PC-9 (cell line): ENCODE measurements around the gene TRIP6. TPM values are rescaled to one million over a fixed set of nuclear protein-coding genes. Genes with fewer than 3 reads are reported as not detected.

Experiments
- BruUV-seq: library from RNA; stranded (reverse); fragments of 400-500 nt; replicated peaks from 2 replicates; lab custom pipeline; 2021; lab: Mats Ljungman, UMichigan
- CTCF ChIA-PET: fragments of 300-600 bp; sonication (Branson Sonifier 250); formaldehyde crosslinking; loops from one replicate; lab custom pipeline; 2022; ENCODE audit warnings: antibody characterized with exemption; lab: Charles Lee
- POLR2A ChIA-PET: fragments of 300-600 bp; sonication (Branson Sonifier 250); formaldehyde crosslinking; loops from one replicate; lab custom pipeline; 2022; ENCODE audit warnings: antibody characterized with exemption; ENCODE audit not compliant: unreplicated experiment; lab: Charles Lee
- DNase-seq, 2 experiments: peaks; one replicate each; pipeline versions ENCODE4 v3.0.0 to v3.0.0-alpha.2; 2015 to 2022; ENCODE audit warnings: mixed read lengths in 1 of 2
- H2AFZ ChIP-seq: fragments of 200-600 bp; sonication (generic); 2 replicates; pipeline ENCODE4 v1.8.1; 2017; ENCODE audit warnings: antibody characterized with exemption
- H3F3A ChIP-seq: fragments of 200-600 bp; sonication (generic); 2 replicates; pipeline ENCODE4 v1.8.1; 2017; ENCODE audit warnings: antibody characterized with exemption, mild to moderate bottlenecking, low read depth; ENCODE audit not compliant: insufficient read depth
- H3K27ac ChIP-seq: fragments of 200-600 bp; sonication (generic); 2 replicates; pipeline ENCODE4 v1.6.1; 2016; ENCODE audit warnings: mixed run types
- H3K27me3 ChIP-seq: fragments of 200-600 bp; sonication (generic); 2 replicates; pipeline ENCODE4 v1.6.1; 2016; ENCODE audit warnings: low read depth, mixed run types; ENCODE audit not compliant: insufficient read depth
- H3K36me3 ChIP-seq: fragments of 200-600 bp; sonication (generic); 2 replicates; pipeline ENCODE4 v1.6.1; 2016; ENCODE audit warnings: low read depth, mixed run types
- H3K4me1 ChIP-seq: fragments of 200-600 bp; sonication (generic); replicated peaks from 2 replicates; pipeline ENCODE4 v1.6.1; 2016; ENCODE audit warnings: mixed run types; ENCODE audit not compliant: insufficient read depth
- H3K4me2 ChIP-seq: fragments of 200-600 bp; sonication (generic); 2 replicates; pipeline ENCODE4 v1.6.1; 2017; ENCODE audit warnings: mixed run types
- H3K4me3 ChIP-seq: fragments of 200-600 bp; sonication (generic); 2 replicates; pipeline ENCODE4 v1.6.1; 2016; ENCODE audit warnings: mixed run types
- H3K79me2 ChIP-seq: fragments of 200-600 bp; sonication (generic); 2 replicates; pipeline ENCODE4 v1.6.1; 2017; ENCODE audit warnings: low read depth, mixed run types
- H3K9me2 ChIP-seq: fragments of 200-600 bp; sonication (generic); 2 replicates; pipeline ENCODE4 v1.8.1; 2017; ENCODE audit warnings: mild to moderate bottlenecking; ENCODE audit not compliant: insufficient read depth
- H3K9me3 ChIP-seq: fragments of 200-600 bp; sonication (generic); 2 replicates; pipeline ENCODE4 v1.8.1; 2016; ENCODE audit warnings: low read depth; ENCODE audit not compliant: insufficient read depth
- H4K20me1 ChIP-seq: fragments of 200-600 bp; sonication (generic); 2 replicates; pipeline ENCODE4 v1.8.1; 2017; ENCODE audit not compliant: insufficient read depth
- EZH2 ChIP-seq: fragments of 200-600 bp; sonication (generic); IDR thresholded peaks from 2 replicates; pipeline ENCODE4 v1.8.0; 2017; ENCODE audit warnings: antibody characterized with exemption, low read depth
- intact Hi-C: fragments of 100-400 bp; cut with micrococcal nuclease; formaldehyde crosslinking; loops from one replicate; pipeline ENCODE4 v1.10.0; 2022; ENCODE audit not compliant: unreplicated experiment
- total RNA-seq: library from RNA; stranded (reverse); gene quantifications from 2 replicates; pipeline ENCODE4 v1.2.3, GENCODE V29; 2021
- TF ChIP-seq, protein P1 (sequence below): fragments of 200-600 bp; sonication (generic); conservative IDR thresholded peaks from 2 replicates; pipeline ENCODE4 v1.6.1; 2017; ENCODE audit warnings: mixed run types, antibody characterized with exemption, mild to moderate bottlenecking, moderate library complexity

Gene TRIP6
- total RNA-seq, 1 experiment from 2014 or later: 89.3 TPM

DNA sequence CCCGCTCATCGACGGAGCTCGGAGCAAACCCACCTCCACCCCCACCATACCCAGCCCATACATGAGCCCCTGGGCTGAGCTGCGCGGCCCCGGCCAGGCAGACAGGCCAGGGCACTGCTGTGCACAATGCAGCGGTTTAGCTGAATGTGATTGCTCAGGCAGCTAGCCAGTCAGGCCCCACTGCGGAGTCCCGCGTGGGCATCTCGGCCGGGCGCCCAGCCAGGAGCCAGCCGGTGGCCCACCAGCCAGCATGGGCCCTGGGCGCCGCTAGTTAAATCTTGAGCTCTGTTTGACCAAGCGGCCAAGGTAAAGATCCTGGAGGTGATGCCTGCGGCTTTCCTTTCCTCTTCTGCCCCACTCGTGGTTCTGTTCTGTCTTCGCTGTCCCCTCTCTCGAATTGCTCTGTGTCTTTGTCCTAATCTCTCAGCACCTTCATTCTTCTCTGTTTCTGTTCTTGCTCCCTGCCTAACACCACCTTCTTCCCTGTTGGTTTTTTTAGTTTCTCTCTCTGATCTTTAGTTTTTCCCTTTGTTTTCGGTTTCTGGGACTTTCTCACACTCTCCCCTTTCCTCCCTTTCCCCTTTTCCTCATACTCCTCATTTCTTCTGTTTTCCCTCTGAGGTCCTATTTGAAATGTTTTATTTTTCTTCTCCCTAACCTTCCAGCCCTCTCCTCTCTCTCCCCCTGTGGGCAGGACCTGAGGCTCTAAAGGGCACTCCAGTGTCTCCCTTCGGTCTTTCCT, 15.8 kb downstream of the TRIP6 start:
- no peaks in the 10 kb centered on the region for H3K27me3 ChIP-seq
- intact Hi-C loops: no loop called here
- H3K4me2 ChIP-seq: no peak overlapping the region
- POLR2A ChIA-PET: interaction anchor here (0.6 kb wide), 1 partner anchor 9 kb away, joined by 3 read pairs; no protein-coding TSS in a partner anchor
- TF ChIP-seq EZH2: no peak
- TF ChIP-seq, protein P1, sequence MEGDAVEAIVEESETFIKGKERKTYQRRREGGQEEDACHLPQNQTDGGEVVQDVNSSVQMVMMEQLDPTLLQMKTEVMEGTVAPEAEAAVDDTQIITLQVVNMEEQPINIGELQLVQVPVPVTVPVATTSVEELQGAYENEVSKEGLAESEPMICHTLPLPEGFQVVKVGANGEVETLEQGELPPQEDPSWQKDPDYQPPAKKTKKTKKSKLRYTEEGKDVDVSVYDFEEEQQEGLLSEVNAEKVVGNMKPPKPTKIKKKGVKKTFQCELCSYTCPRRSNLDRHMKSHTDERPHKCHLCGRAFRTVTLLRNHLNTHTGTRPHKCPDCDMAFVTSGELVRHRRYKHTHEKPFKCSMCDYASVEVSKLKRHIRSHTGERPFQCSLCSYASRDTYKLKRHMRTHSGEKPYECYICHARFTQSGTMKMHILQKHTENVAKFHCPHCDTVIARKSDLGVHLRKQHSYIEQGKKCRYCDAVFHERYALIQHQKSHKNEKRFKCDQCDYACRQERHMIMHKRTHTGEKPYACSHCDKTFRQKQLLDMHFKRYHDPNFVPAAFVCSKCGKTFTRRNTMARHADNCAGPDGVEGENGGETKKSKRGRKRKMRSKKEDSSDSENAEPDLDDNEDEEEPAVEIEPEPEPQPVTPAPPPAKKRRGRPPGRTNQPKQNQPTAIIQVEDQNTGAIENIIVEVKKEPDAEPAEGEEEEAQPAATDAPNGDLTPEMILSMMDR: no peak
- no peaks in the 10 kb centered on the region for H3K9me3 ChIP-seq
- H3K4me3 ChIP-seq: no peak overlapping the region
- peaks cover 3% of the 10 kb centered on the region for H3K4me1 ChIP-seq
- H3K9me2 ChIP-seq: no peaks in the 10 kb centered on the region
- H3K36me3 ChIP-seq: peaks cover 38% of the 10 kb centered on the region; the same call in 1 of the 2 replicates
- peaks cover 50% of the 10 kb centered on the region for H3K79me2 ChIP-seq
- no peak for DNase-seq
- BruUV-seq: no TSS peak
- no peak overlapping the region for H3K27ac ChIP-seq
- peaks cover 37% of the 10 kb centered on the region for H3F3A ChIP-seq
- H2AFZ ChIP-seq: no peak overlapping the region
- CTCF ChIA-PET: no interaction called here
- peaks cover 41% of the 10 kb centered on the region for H4K20me1 ChIP-seq

DNA sequence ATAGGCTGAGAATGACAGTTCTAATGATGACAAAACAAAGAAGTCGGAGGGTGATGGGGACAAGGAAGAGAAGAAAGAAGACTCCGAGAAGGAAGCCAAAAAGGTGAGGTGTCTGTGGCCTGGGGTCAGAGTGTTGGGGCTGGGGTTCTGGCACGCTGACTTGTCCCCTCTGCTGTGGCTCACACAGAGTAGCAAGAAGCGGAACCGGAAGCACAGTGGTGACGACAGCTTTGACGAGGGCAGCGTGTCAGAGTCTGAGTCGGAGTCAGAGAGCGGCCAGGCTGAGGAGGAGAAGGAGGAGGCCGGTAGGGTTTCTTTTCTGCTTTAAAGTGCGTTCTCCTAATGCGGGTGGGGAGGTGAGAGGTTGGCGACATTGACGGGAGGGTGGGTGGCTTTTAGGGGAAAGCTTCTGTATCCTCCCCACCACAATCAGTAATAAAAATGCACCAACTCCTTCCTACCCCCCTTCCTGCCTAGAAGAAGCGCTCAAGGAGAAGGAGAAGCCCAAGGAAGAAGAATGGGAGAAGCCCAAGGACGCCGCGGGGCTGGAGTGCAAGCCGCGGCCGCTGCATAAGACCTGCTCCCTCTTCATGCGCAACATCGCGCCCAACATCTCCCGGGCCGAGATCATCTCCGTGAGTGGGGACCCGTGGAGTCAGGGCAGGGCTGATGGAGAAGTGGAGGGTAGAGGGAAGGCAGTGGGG, 17.7 kb downstream of the TRIP6 start:
- H3K36me3 ChIP-seq: peaks cover 28% of the 10 kb centered on the region
- no peak overlapping the region for H3K4me2 ChIP-seq
- POLR2A ChIA-PET: no interaction called here
- TF ChIP-seq, protein P1: no peak
- TF ChIP-seq EZH2: no peak
- H3K27me3 ChIP-seq: no peaks in the 10 kb centered on the region
- peaks cover 8% of the 10 kb centered on the region for H3K4me1 ChIP-seq
- CTCF ChIA-PET: no interaction called here
- peaks cover 46% of the 10 kb centered on the region for H3K79me2 ChIP-seq
- H3K9me3 ChIP-seq: no peaks in the 10 kb centered on the region
- no peak overlapping the region for H3K4me3 ChIP-seq
- intact Hi-C loops: no loop called here
- no peak overlapping the region for H3K27ac ChIP-seq
- peaks cover 41% of the 10 kb centered on the region for H3F3A ChIP-seq
- DNase-seq: no peak
- no peaks in the 10 kb centered on the region for H3K9me2 ChIP-seq
- no peak overlapping the region for H2AFZ ChIP-seq
- peaks cover 22% of the 10 kb centered on the region for H4K20me1 ChIP-seq
- TSS peak; percentile 48 for BruUV-seq

- POLR2A ChIA-PET: interaction anchor here (0.6 kb wide), 1 partner anchor 332 kb away, joined by 3 read pairs; the partner anchor contains the start of gene ZNHIT1
- peaks cover 28% of the 10 kb centered on the region for H3K36me3 ChIP-seq
- no peak overlapping the region for H3K4me2 ChIP-seq
- no peak overlapping the region for H2AFZ ChIP-seq
- no TSS peak for BruUV-seq
- intact Hi-C loops: no loop called here
- peaks cover 16% of the 10 kb centered on the region for H4K20me1 ChIP-seq
- H3K4me3 ChIP-seq: no peak overlapping the region
- peaks cover 48% of the 10 kb centered on the region for H3F3A ChIP-seq
- H3K27ac ChIP-seq: no peak overlapping the region
- no peaks in the 10 kb centered on the region for H3K9me3 ChIP-seq
- H3K27me3 ChIP-seq: no peaks in the 10 kb centered on the region
- H3K4me1 ChIP-seq: peaks cover 11% of the 10 kb centered on the region
- H3K9me2 ChIP-seq: no peaks in the 10 kb centered on the region
- CTCF ChIA-PET: no interaction called here
- DNase-seq: no peak
- H3K79me2 ChIP-seq: peaks cover 39% of the 10 kb centered on the region
- TF ChIP-seq, protein P1: no peak
- no peak for TF ChIP-seq EZH2
These were observed 18.4 kb downstream of the TRIP6 start for GRCh38 chr7:100885440-100886141.
